Measurements from ENCODE around the gene TMC1. TPM values are rescaled to one million over a fixed set of nuclear protein-coding genes. Genes with fewer than 3 reads are reported as not detected.

Gene TMC1
- total RNA-seq: under 0.01 and 0.26 TPM in 2 replicates

DNA sequence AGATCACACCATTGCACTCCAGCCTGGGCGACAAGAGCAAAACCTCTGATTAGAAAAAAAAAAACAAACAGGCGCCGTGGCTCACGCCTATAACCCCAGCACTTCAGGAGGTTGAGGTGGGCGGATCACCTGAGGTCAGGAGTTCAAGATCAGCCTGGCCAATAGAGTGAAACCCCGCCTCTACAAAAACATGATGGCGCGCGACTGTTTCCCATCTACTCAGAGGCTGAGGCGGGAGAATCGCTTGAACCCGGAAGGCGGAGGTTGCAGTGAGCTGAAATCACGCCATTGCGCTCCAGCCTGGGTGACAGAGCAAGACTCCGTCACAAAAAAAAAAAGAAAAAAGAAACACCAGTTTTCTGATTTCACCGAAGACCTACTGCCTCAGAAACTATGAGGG, at the start of gene TMC1:
Gene TMC1, plus strand, starts transcription at position 193 of the 400 bp plus-strand sequence. CDS start 127,041 bp downstream, outside the sequence.

Other genes starting within 250 kb of the TMC1 start
- gene ZFAND5, start 156.4 kb upstream of the TMC1 start, total RNA-seq: 53.9 and 78.0 TPM in 2 replicates

Measured in bronchial smooth muscle cell (primary cell).